Neural cell (in vitro differentiated cells): ENCODE measurements around the gene NSMCE1. TPM values are rescaled to one million over a fixed set of nuclear protein-coding genes. Genes with fewer than 3 reads are reported as not detected.

Source experiments
- H2AFZ ChIP-seq: fragments of 200-600, 300-800 bp; sonication (generic), shearing (Covaris generic); 2 replicates; pipeline ENCODE4 v1.6.0; 2014; ENCODE audit warnings: low read depth, mild to moderate bottlenecking, antibody characterized with exemption, low read length, moderate library complexity
- H3F3A ChIP-seq: fragments of 200-600 bp; shearing (Covaris generic); 2 replicates; pipeline ENCODE4 v1.6.1; 2016; ENCODE audit warnings: mild to moderate bottlenecking, moderate library complexity, mixed read lengths, antibody characterized with exemption, low read length; ENCODE audit not compliant: insufficient read depth, poor library complexity, severe bottlenecking
- H3K27ac ChIP-seq: fragments of 200-600, 300-800 bp; sonication (generic), shearing (Covaris generic); 2 replicates; pipeline ENCODE4 v1.5.1; 2014; ENCODE audit warnings: mild to moderate bottlenecking, low read length, moderate library complexity
- H3K27me3 ChIP-seq: fragments of 300-800, 200-600 bp; sonication (generic), shearing (Covaris generic); 2 replicates; pipeline ENCODE4 v1.6.0; 2014; ENCODE audit warnings: mild to moderate bottlenecking, low read depth, low read length, moderate library complexity; ENCODE audit not compliant: insufficient read depth
- H3K36me3 ChIP-seq: fragments of 300-800, 200-600 bp; sonication (generic), shearing (Covaris generic); 2 replicates; pipeline ENCODE4 v1.5.1; 2014; ENCODE audit warnings: mild to moderate bottlenecking, antibody characterized with exemption, low read length, moderate library complexity; ENCODE audit not compliant: insufficient read depth
- H3K4me2 ChIP-seq: fragments of 300-800, 200-600 bp; sonication (generic), shearing (Covaris generic); 2 replicates; pipeline ENCODE4 v1.6.0; 2014; ENCODE audit warnings: mild to moderate bottlenecking, low read length
- H3K4me3 ChIP-seq: fragments of 300-800, 200-600 bp; sonication (generic), shearing (Covaris generic); 2 replicates; pipeline ENCODE4 v1.5.1; 2014; ENCODE audit warnings: mild to moderate bottlenecking, low read length, moderate library complexity
- H3K79me2 ChIP-seq: fragments of 200-600 bp; shearing (Covaris generic); replicated peaks from 2 replicates; pipeline ENCODE4 v1.6.0; 2014; ENCODE audit warnings: mild to moderate bottlenecking, low read length, moderate library complexity; ENCODE audit not compliant: insufficient read depth
- H3K9ac ChIP-seq: fragments of 300-800, 200-600 bp; sonication (generic), shearing (Covaris generic); 2 replicates; pipeline ENCODE4 v1.6.1; 2016; ENCODE audit warnings: mild to moderate bottlenecking, low read length, mixed read lengths
- H3K9me2 ChIP-seq: fragments of 200-600 bp; shearing (Covaris generic); 2 replicates; pipeline ENCODE4 v1.6.1; 2016; ENCODE audit warnings: mild to moderate bottlenecking, low read length, mixed read lengths; ENCODE audit not compliant: insufficient read depth
- H3K9me3 ChIP-seq: fragments of 200-600, 300-800 bp; sonication (generic), shearing (Covaris generic); 2 replicates; pipeline ENCODE4 v1.6.1; 2016; ENCODE audit warnings: mild to moderate bottlenecking, mixed run types, low read length, moderate library complexity, mixed read lengths
- H4K20me1 ChIP-seq: fragments of 200-600 bp; shearing (Covaris generic); 2 replicates; pipeline ENCODE4 v1.6.1; 2016; ENCODE audit warnings: mild to moderate bottlenecking, mixed run types; ENCODE audit not compliant: insufficient read depth
- CTCF ChIP-seq: fragments of 450-650 bp; IDR thresholded peaks from 2 replicates; pipeline ENCODE4 v1.5.1; 2014; ENCODE audit warnings: antibody characterized with exemption, mild to moderate bottlenecking, moderate library complexity; ENCODE audit not compliant: poor library complexity, severe bottlenecking
- EP300 ChIP-seq: fragments of 450-650 bp; conservative IDR thresholded peaks from 2 replicates; pipeline ENCODE4 v1.6.1; 2014; ENCODE audit warnings: antibody characterized with exemption, mild to moderate bottlenecking, moderate library complexity; ENCODE audit not compliant: poor library complexity, severe bottlenecking
- EZH2 ChIP-seq: fragments of 200-600, 300-800 bp; shearing (Covaris generic), sonication (generic); IDR thresholded peaks from 2 replicates; pipeline ENCODE4 v1.6.1; 2014; ENCODE audit warnings: antibody characterized with exemption, low read length, borderline replicate concordance, mild to moderate bottlenecking; ENCODE audit not compliant: insufficient read depth, poor library complexity, severe bottlenecking
- MXI1 ChIP-seq: fragments of 450-650 bp; conservative IDR thresholded peaks from 2 replicates; pipeline ENCODE4 v1.6.1; 2014; ENCODE audit warnings: antibody characterized with exemption, mild to moderate bottlenecking; ENCODE audit not compliant: poor library complexity, severe bottlenecking
- POLR2AphosphoS5 ChIP-seq: IDR thresholded peaks from 2 replicates; pipeline ENCODE4 v1.6.1; 2012
- RAD21 ChIP-seq: fragments of 450-650 bp; conservative IDR thresholded peaks from 2 replicates; pipeline ENCODE4 v1.6.1; 2014; ENCODE audit warnings: antibody characterized with exemption, mild to moderate bottlenecking, moderate library complexity
- REST ChIP-seq: IDR thresholded peaks from 2 replicates; pipeline ENCODE4 v1.6.1; 2012; ENCODE audit warnings: borderline replicate concordance
- SMC3 ChIP-seq: fragments of 450-650 bp; conservative IDR thresholded peaks from 2 replicates; pipeline ENCODE4 v1.6.1; 2014; ENCODE audit warnings: antibody characterized with exemption, mild to moderate bottlenecking, moderate library complexity; ENCODE audit not compliant: poor library complexity
- TAF1 ChIP-seq: IDR thresholded peaks from 2 replicates; pipeline ENCODE4 v1.6.1; 2012; ENCODE audit warnings: low read depth
- polyA plus RNA-seq: library from polyadenylated mRNA; depleted of rRNA; stranded (reverse); fragments of >200 nt; gene quantifications from 2 replicates; pipeline ENCODE4 v1.2.3, GENCODE V29; 2014

Gene NSMCE1
- polyA plus RNA-seq, 1 donor from 2014 or later: 11.5 TPM

- no peak overlapping the region for H2AFZ ChIP-seq
- no peaks in the 10 kb centered on the region for H4K20me1 ChIP-seq
- H3K36me3 ChIP-seq: no peaks in the 10 kb centered on the region
- H3K9me3 ChIP-seq: no peaks in the 10 kb centered on the region
- no peaks in the 10 kb centered on the region for H3K9me2 ChIP-seq
- no peak overlapping the region for H3K4me3 ChIP-seq
- H3K9ac ChIP-seq: no peak overlapping the region
- no peaks in the 10 kb centered on the region for H3F3A ChIP-seq
- H3K27ac ChIP-seq: no peak overlapping the region
- TF ChIP-seq TAF1 (no peak), SMC3 (no peak), EP300 (no peak), POLR2AphosphoS5 (no peak), MXI1 (no peak), EZH2 (no peak), RAD21 (no peak), CTCF (no peak), REST (no peak)
- no peak overlapping the region for H3K4me2 ChIP-seq
- no peaks in the 10 kb centered on the region for H3K79me2 ChIP-seq
- no peaks in the 10 kb centered on the region for H3K27me3 ChIP-seq
Observed at GRCh38 chr16:27228621-27229501, 39.7 kb downstream of the NSMCE1 start.

- Histone ChIP-seq H4K20me1 (no peaks in the 10 kb centered on the region), H3K27ac (no peak overlapping the region), H3K79me2 (no peaks in the 10 kb centered on the region), H3F3A (no peaks in the 10 kb centered on the region), H3K4me2 (no peak overlapping the region), H3K9ac (no peak overlapping the region), H3K4me3 (no peak overlapping the region), H3K9me3 (no peaks in the 10 kb centered on the region), H3K27me3 (no peaks in the 10 kb centered on the region), H3K36me3 (no peaks in the 10 kb centered on the region), H2AFZ (no peak overlapping the region), H3K9me2 (no peaks in the 10 kb centered on the region)
- TF ChIP-seq POLR2AphosphoS5: no peak
- TF ChIP-seq CTCF: no peak
- TF ChIP-seq RAD21: no peak
- TF ChIP-seq TAF1: no peak
- no peak for TF ChIP-seq REST
- no peak for TF ChIP-seq SMC3
- TF ChIP-seq EZH2: no peak
- no peak for TF ChIP-seq EP300
- no peak for TF ChIP-seq MXI1
Observed at GRCh38 chr16:27228045-27228444, 40.5 kb downstream of the NSMCE1 start.
